Fibroblast of pulmonary artery (primary cell): ENCODE results near the gene IRAK2.
"Not testable (repeated sequence)": the region's sequence is repeated elsewhere in the genome, so short reads cannot be mapped to it uniquely, and the experiment has no call there.

Experiments
- DNase-seq: peaks from one replicate; pipeline ENCODE4 v3.0.0-alpha.2; 2010; ENCODE audit warnings: low read depth
- H3K4me3 ChIP-seq: replicated peaks from 2 replicates; pipeline ENCODE4 v1.5.1; 2011; ENCODE audit warnings: low read depth, mild to moderate bottlenecking, control low read depth, low read length, moderate library complexity
- TF ChIP-seq, protein P1 (sequence below): IDR thresholded peaks from 2 replicates; pipeline ENCODE4 v1.5.1; 2011; ENCODE audit warnings: mild to moderate bottlenecking, control low read depth, low read length, inconsistent platforms; ENCODE audit errors: missing control alignments

Gene IRAK2

DNA sequence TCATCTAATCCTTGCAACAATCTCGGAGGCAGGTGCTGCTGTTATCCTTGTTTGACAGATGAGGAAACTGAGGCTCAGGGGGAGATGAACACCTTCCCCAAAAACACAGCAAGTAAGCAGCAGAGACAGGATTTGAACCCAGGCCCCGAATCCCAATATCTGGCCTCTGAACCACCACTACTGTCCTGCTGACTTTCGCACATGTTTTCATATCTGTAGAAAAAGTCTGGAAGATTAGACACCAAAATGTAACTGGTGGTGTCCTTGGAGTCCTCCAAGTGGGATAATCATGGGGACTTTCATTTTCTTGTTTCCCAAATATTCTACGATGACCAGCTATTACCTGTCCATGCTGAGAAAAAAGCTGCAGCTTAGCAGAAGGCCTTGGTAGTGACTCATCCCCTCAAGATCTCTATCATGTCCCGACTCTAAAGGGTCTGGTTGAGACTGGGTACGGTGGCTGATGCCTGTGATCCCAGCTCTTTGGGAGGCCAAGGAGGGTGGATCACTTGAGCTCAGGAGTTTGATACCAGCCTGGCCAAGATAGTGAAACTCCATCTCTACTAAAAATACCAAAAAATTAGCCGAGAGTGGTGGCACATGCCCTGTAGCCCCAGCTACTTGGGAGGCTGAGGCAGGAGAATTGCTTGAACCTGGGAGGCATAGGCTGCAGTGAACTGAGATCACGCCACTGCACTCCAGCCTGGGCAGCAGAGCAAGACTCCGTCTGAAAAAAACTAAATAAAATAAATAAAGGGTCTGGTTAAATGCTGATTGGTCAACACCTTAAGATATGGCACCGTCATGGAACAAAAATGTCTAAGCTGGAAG lies 8.6 kb downstream of the IRAK2 start:
- TF ChIP-seq, protein P1, sequence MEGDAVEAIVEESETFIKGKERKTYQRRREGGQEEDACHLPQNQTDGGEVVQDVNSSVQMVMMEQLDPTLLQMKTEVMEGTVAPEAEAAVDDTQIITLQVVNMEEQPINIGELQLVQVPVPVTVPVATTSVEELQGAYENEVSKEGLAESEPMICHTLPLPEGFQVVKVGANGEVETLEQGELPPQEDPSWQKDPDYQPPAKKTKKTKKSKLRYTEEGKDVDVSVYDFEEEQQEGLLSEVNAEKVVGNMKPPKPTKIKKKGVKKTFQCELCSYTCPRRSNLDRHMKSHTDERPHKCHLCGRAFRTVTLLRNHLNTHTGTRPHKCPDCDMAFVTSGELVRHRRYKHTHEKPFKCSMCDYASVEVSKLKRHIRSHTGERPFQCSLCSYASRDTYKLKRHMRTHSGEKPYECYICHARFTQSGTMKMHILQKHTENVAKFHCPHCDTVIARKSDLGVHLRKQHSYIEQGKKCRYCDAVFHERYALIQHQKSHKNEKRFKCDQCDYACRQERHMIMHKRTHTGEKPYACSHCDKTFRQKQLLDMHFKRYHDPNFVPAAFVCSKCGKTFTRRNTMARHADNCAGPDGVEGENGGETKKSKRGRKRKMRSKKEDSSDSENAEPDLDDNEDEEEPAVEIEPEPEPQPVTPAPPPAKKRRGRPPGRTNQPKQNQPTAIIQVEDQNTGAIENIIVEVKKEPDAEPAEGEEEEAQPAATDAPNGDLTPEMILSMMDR, result no peak
- DNase-seq, result no peak

DNA sequence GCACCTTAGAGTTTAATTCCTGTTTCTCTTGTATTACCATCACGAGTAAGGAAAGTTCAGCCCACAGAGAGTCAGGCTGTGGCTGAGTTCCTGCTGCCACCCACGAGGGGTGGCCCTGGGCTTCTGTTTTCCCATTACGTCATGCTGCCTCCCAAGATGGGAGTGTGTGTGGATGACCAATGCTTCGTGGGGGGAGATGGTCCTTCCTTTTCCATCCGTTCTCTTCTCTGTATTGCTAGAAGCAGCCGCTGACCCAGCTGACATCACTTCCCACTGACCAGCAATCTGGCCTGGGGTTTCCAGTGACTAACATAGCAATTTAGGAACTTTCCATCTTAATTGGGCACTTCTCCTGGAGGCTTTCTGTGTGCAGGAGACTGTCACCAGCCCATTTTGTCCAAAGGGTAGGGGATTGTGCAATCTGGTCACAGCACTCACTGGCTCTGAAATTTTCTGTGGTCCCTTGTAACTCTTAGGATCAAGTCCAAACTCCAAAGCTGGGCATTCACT lies 9.3 kb downstream of the IRAK2 start:
- TF ChIP-seq, protein P1, result no peak

More for the DNA sequence above, 8.6 kb downstream of the IRAK2 start:
- no peak overlapping the region for H3K4me3 ChIP-seq

DNA sequence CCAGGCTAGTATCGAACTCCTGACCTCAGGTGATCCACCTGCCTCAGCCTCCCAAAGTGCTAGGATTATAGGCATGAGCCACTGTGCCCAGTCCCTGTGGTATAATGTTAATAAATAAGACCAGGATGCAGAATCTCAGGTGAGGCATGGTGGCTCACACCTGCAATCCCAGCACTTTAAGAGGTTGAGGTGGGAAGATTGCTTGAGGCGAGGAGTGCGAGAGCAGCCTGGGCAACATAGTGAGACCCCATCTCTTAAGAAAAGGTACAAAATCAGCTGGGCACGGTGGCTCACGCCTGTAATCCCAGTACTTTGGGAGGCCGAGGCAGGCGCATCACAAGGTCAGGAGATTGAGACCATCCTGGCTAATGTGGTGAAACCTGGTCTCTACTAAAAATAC lies 10.6 kb downstream of the IRAK2 start:
- not testable (repeated sequence) for H3K4me3 ChIP-seq, DNase-seq

More for the DNA sequence above, 9.3 kb downstream of the IRAK2 start:
- no peak overlapping the region for H3K4me3 ChIP-seq
- peak; percentile 97 for DNase-seq

DNA sequence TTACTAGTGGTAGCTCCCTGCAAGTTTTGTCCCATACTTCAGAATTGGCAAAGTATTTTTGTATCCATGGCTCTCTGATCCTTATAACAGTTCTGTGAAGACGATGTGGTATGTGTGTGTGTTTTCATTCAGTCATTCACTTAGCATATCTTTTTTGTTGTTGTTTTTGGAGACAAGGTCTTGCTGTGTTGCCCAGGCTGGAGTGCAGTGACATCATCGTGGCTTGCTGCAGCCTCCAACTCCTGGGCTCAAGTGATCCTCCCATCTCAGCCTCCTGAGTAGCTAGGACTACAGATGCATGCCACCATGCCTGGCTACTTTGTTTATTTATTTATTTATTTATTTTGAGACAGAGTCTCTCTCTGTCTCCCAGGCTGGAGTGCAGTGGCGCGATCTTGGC lies 11.4 kb downstream of the IRAK2 start:
- DNase-seq, H3K4me3 ChIP-seq: not testable (repeated sequence)

DNA sequence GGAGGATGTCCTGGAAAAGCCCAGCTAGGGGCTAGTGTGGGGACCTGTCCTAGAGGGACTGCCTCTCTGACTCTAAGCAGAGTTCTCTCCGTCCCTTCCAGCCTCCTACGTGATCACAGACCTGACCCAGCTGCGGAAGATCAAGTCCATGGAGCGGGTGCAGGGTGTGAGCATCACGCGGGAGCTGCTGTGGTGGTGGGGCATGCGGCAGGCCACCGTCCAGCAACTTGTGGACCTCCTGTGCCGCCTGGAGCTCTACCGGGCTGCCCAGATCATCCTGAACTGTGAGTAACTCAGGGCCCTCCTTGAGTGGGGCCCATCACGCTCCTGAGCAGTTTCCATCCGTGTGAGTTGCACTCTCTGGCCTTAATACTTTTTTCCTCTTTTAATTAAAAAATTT lies 13.0 kb downstream of the IRAK2 start:
- no peak overlapping the region for H3K4me3 ChIP-seq
- DNase-seq, result no peak
- TF ChIP-seq, protein P1, result no peak

DNA sequence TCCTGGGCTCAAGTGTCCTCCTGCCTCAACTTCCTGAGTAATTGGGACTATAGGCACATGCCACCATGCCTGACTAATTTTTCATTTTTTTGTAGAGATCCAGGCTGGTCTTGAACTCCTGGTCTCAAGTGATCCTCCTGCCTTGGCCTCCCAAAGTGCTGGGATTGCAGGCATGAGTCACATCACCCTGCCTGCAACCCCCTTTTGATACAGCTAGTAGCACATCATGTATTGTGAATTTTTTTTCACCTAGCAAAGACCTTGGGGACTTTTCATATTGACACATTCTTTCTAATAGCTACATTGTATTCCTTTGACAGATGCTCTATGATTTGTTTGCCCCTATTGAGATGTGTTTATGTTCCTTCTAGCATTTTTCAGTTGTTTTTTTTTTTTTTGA lies 14.2 kb downstream of the IRAK2 start:
- no peak overlapping the region for H3K4me3 ChIP-seq
- DNase-seq, result no peak
- TF ChIP-seq, protein P1, result no peak

DNA sequence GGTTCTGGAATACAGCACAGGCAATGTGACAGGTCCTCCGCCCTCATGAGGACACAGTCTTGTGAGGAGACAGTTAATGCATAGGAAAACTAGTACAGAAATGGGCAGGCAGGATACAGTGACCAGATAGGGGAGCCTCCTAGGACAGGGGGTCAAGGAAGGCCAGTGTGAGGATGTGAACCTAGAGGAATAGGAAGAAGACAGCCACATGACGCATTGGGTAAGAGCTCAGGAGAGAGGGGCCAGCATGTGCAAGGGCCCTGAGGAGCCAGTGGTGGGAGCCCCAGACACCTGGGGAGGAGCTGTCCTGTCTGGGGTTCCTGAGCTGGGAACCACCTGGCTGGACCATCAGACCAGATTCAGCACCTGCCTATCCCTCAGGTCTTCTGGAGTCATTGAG lies 15.6 kb downstream of the IRAK2 start:
- H3K4me3 ChIP-seq, result no peak overlapping the region
- no peak for DNase-seq
- TF ChIP-seq, protein P1, result no peak

DNA sequence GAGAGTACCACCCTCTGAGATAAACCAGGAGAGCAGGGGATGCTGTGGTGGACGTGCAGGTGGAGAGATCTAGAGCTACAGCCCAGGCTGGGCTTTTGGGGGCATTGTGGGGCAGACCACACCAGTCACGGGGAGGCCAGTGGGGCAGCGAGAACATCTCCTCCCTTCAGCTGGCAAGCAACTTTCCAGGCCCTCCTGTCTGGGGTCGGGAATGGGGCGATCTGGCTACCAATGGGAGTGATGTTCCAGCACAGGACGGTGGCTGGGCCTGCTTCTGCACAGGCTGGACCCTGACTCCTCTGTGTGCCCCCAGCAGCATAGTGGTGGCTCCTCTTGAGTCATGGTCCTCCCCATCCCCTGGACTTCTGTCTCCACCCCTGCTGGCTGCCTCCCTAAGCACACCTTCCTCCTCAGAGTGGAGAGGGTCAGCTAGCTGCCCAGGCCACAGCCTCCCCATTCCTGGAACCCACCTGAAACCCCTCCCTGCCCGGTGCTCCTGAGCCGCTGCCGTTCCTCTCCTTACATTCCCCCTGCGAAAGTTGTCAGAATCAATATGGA lies 16.1 kb downstream of the IRAK2 start:
- no peak overlapping the region for H3K4me3 ChIP-seq
- DNase-seq, result no peak
- TF ChIP-seq, protein P1, result no peak
